K562 (cell line): ENCODE data around the gene CRACR2B. TPM values are rescaled to one million over a fixed set of nuclear protein-coding genes. Genes with fewer than 3 reads are reported as not detected.

Experiments used
- ATAC-seq: fragments of 200-7000 bp; cut with Tn5 transposase; 3 replicates; pipeline ENCODE4 v1.9.1; 2020; ENCODE audit warnings: moderate library complexity
- BruUV-seq: library from RNA; stranded (reverse); fragments of 400-500 nt; replicated peaks from 2 replicates; lab custom pipeline; 2021; lab: Mats Ljungman, UMichigan
- CTCF ChIA-PET: fragments of 300-600 bp; formaldehyde crosslinking; extraction: SDS; loops from one replicate; lab custom pipeline; 2021; ENCODE audit warnings: low intra/inter-chr PET ratio; lab: Yijun Ruan, JAX
- POLR2A ChIA-PET: fragments of 300-600, 350-650 bp; sonication (Branson Sonifier 250); formaldehyde crosslinking; extraction: SDS; loops from one replicate; lab custom pipeline; 2021; ENCODE audit warnings: antibody characterized with exemption, inconsistent platforms; lab: Yijun Ruan, JAX
- DNase-seq, 4 experiments: peaks; one replicate each; pipeline versions ENCODE4 v3.0.0 to v3.0.0-alpha.2; 2011 to 2018; ENCODE audit warnings: low spot score in 3 of 4, mixed read lengths in 3 of 4; ENCODE audit errors: extremely low read depth in 1 of 4
- FAIRE-seq: peaks from 2 replicates; lab custom pipeline; 2011; peaks lifted over from hg19 to GRCh38; lab: Jason Lieb, UNC
- H2AFZ ChIP-seq: 2 replicates; pipeline ENCODE4 v1.6.0; 2011; ENCODE audit warnings: low read depth, low read length, control low read depth, inconsistent platforms
- H3K27ac ChIP-seq: fragments of 200-600 bp; 3 replicates; pipeline ENCODE4 v1.8.0; 2011; ENCODE audit warnings: low read depth, mild to moderate bottlenecking, control low read depth, inconsistent platforms, low read length, moderate library complexity, mixed read lengths; ENCODE audit errors: extremely low read depth
- H3K27me3 ChIP-seq, 2 experiments: fragments of 300-600 bp in 1 of 2; 2 replicates in 1 of 2; 3 replicates in 1 of 2; pipeline versions ENCODE4 v1.6.0 to v1.8.0; 2011; ENCODE audit warnings: inconsistent platforms in 2 of 2, low read length in 2 of 2, mild to moderate bottlenecking in 1 of 2, mixed read lengths in 1 of 2, moderate library complexity in 1 of 2; ENCODE audit not compliant: control insufficient read depth in 2 of 2, insufficient read depth in 2 of 2
- H3K36me3 ChIP-seq: fragments of 300-600 bp; 3 replicates; pipeline ENCODE4 v1.8.0; 2011; ENCODE audit warnings: mild to moderate bottlenecking, low read length, inconsistent platforms; ENCODE audit not compliant: control insufficient read depth, insufficient read depth
- H3K4me1 ChIP-seq, 2 experiments: fragments of 200-600 bp in 1 of 2; replicated peaks in 1 of 2; 2 replicates in 1 of 2; 3 replicates in 1 of 2; pipeline versions ENCODE4 v1.5.1 to v1.8.0; 2011; ENCODE audit warnings: inconsistent platforms in 2 of 2, low read length in 2 of 2, mild to moderate bottlenecking in 1 of 2, mixed read lengths in 1 of 2, moderate library complexity in 1 of 2; ENCODE audit not compliant: control insufficient read depth in 2 of 2, insufficient read depth in 2 of 2
- H3K4me2 ChIP-seq: 2 replicates; pipeline ENCODE4 v1.6.1; 2011; ENCODE audit warnings: low read length, control low read depth, inconsistent platforms, mixed read lengths; ENCODE audit not compliant: insufficient read depth
- H3K4me3 ChIP-seq: fragments of 200-600 bp; sonication (generic), shearing (Covaris generic); 2 replicates; pipeline ENCODE4 v1.5.1; 2016; ENCODE audit warnings: control low read depth, inconsistent platforms
- H3K79me2 ChIP-seq: fragments of 200-600 bp; 3 replicates; pipeline ENCODE4 v1.8.0; 2011; ENCODE audit warnings: low read length, inconsistent platforms; ENCODE audit not compliant: control insufficient read depth, insufficient read depth
- H3K9ac ChIP-seq, 2 experiments: 2 replicates each; pipeline versions ENCODE4 v1.6.0 to v1.6.1; 2011; ENCODE audit warnings: low read depth in 2 of 2, low read length in 2 of 2, control low read depth in 1 of 2, inconsistent platforms in 1 of 2, mild to moderate bottlenecking in 1 of 2, mixed read lengths in 1 of 2; ENCODE audit not compliant: insufficient read depth in 1 of 2
- H3K9me1 ChIP-seq: one replicate; pipeline ENCODE4 v1.6.0; 2011; ENCODE audit warnings: inconsistent platforms, mild to moderate bottlenecking, low read length, moderate library complexity; ENCODE audit not compliant: control insufficient read depth, insufficient read depth
- H3K9me3 ChIP-seq: replicated peaks from 2 replicates; pipeline ENCODE4 v1.5.1; 2011; ENCODE audit warnings: low read depth, low read length, inconsistent platforms; ENCODE audit not compliant: control insufficient read depth, insufficient read depth
- H4K20me1 ChIP-seq: replicated peaks from 2 replicates; pipeline ENCODE4 v1.6.1; 2011; ENCODE audit warnings: low read length, inconsistent platforms, mixed read lengths; ENCODE audit not compliant: control insufficient read depth, insufficient read depth
- CREB5 ChIP-seq: fragments of 250-450 bp; sonication (Bioruptor Pico); IDR thresholded peaks from 2 replicates; pipeline ENCODE4 v1.5.0; 2020; ENCODE audit warnings: mild to moderate bottlenecking
- MCM5 ChIP-seq: fragments of 450-650 bp; IDR thresholded peaks from 2 replicates; pipeline ENCODE4 v1.6.1; 2016; ENCODE audit warnings: low read depth
- MYNN ChIP-seq, 2 experiments: sonication (generic); formaldehyde crosslinking in 1 of 2; IDR thresholded peaks; 2 replicates each; pipeline versions ENCODE4 v1.5.0 to v1.6.1; 2016 to 2020; ENCODE audit warnings: antibody characterized with exemption in 1 of 2, missing genetic modification reagents in 1 of 2
- NUFIP1 ChIP-seq: fragments of 450-650 bp; IDR thresholded peaks from 2 replicates; pipeline ENCODE4 v1.6.1; 2018; ENCODE audit not compliant: partially characterized antibody
- PURB ChIP-seq: sonication (generic); formaldehyde crosslinking; IDR thresholded peaks from 2 replicates; pipeline ENCODE4 v1.9.0; 2021; ENCODE audit warnings: low read depth, mild to moderate bottlenecking, missing genetic modification reagents
- RNF2 ChIP-seq: sonication (generic); IDR thresholded peaks from 2 replicates; pipeline ENCODE4 v1.6.1; 2016
- SIN3A ChIP-seq, 2 experiments: fragments of 150-350 bp in 1 of 2; IDR thresholded peaks; 2 replicates each; pipeline ENCODE4 v1.6.1; 2011 to 2016; ENCODE audit warnings: borderline replicate concordance in 2 of 2, low read depth in 2 of 2, low read length in 2 of 2, mild to moderate bottlenecking in 2 of 2, moderate library complexity in 2 of 2; ENCODE audit not compliant: control insufficient read depth in 1 of 2
- SIRT6 ChIP-seq: IDR thresholded peaks from one replicate; pipeline ENCODE4 v1.6.1; 2012; ENCODE audit warnings: low read depth, mild to moderate bottlenecking, control low read depth, inconsistent platforms, low read length, moderate library complexity
- SP2 ChIP-seq: IDR thresholded peaks from 2 replicates; pipeline ENCODE4 v1.6.1; 2011; ENCODE audit warnings: mild to moderate bottlenecking, low read depth, low read length, moderate library complexity; ENCODE audit not compliant: poor library complexity, severe bottlenecking; ENCODE audit errors: extremely low read depth
- SPI1 ChIP-seq: IDR thresholded peaks from 2 replicates; pipeline ENCODE4 v1.6.1; 2011; ENCODE audit warnings: low read depth, low read length, control low read depth, borderline replicate concordance
- TEAD1 ChIP-seq, 2 experiments: fragments of 450-650 bp in 1 of 2; sonication (generic) in 1 of 2; formaldehyde crosslinking; IDR thresholded peaks; 2 replicates each; pipeline versions ENCODE4 v1.4.0 to v1.8.0; 2020 to 2022; ENCODE audit warnings: mild to moderate bottlenecking in 2 of 2, missing genetic modification reagents in 1 of 2
- THAP12 ChIP-seq: fragments of 250-450 bp; sonication (Bioruptor Pico); IDR thresholded peaks from 2 replicates; pipeline ENCODE4 v1.9.0; 2021; ENCODE audit warnings: mild to moderate bottlenecking, inconsistent platforms
- ZBTB17 ChIP-seq: fragments of 450-650 bp; formaldehyde crosslinking; IDR thresholded peaks from 2 replicates; pipeline ENCODE4 v1.4.0; 2020; ENCODE audit warnings: mild to moderate bottlenecking
- ZBTB7A ChIP-seq: IDR thresholded peaks from 2 replicates; pipeline ENCODE4 v1.6.1; 2011; ENCODE audit warnings: low read depth, mild to moderate bottlenecking, low read length, moderate library complexity, borderline replicate concordance; ENCODE audit not compliant: control insufficient read depth
- WGBS: fragments of 100-300 bp; shearing (Covaris generic); methylation state at CpG from one replicate; pipeline ENCODE4 v1.1.6; 2016; ENCODE audit warnings: low coverage, mixed read lengths; ENCODE audit not compliant: insufficient coverage; ENCODE audit errors: missing lambda C conversion rate; 5-methylcytosine and 5-hydroxymethylcytosine counted together
- in situ Hi-C: fragments of 300-500 bp; cut with MboI; formaldehyde crosslinking; loops from 4 replicates; pipeline ENCODE4 v1.15.0; 2018; ENCODE audit warnings: inconsistent platforms, mixed read lengths
- intact Hi-C: fragments of 100-400 bp; cut with micrococcal nuclease; formaldehyde crosslinking; loops from 2 replicates; pipeline ENCODE4 v1.14.2; 2022
- polyA plus RNA-seq, 8 experiments: library from polyadenylated mRNA; depleted of rRNA in 4 of 8; stranded (reverse) in 5 of 8; unstranded in 3 of 8; fragments of >200 nt; fragmentation: Nextera tagmentation in 2 of 8; fragmentation: Illumina TruSeq in 1 of 8; extraction: Ambion mirVana in 2 of 8; extraction: Trizol in 1 of 8; gene quantifications; 2 replicates each; pipeline versions ENCODE4 v1.2.1 to v1.2.3, GENCODE V29; 2011 to 2014; ENCODE audit warnings: inconsistent platforms in 1 of 8, missing spikeins in 1 of 8
- total RNA-seq, 7 experiments: library from RNA; depleted of rRNA in 6 of 7; stranded (reverse); fragments of >200 nt in 6 of 7; fragmentation: Illumina TruSeq in 2 of 7; extraction: Trizol in 2 of 7; gene quantifications; 2 replicates each; pipeline versions ENCODE4 v1.2.1 to v1.2.3, GENCODE V29; 2011 to 2021; ENCODE audit warnings: low replicate concordance in 1 of 7
- TF ChIP-seq, protein P1 (sequence below): fragments of 450-650 bp; IDR thresholded peaks from 2 replicates; pipeline ENCODE4 v1.6.1; 2018; ENCODE audit warnings: mild to moderate bottlenecking, low read depth; ENCODE audit not compliant: partially characterized antibody

CRACR2B gene
- total and polyA plus RNA-seq, 9 of the 15 experiments (the other 6 are each of a cell fraction or from before 2014, with no cell fraction given), result 0.10 to 51.0 (median 6.0) TPM

GRCh38 chr11:813456-814096, 14.1 kb upstream of the CRACR2B start:
- Histone ChIP-seq H3K9me3 (no peaks in the 10 kb centered on the region), H3K36me3 (peaks cover 48% of the 10 kb centered on the region), H3K9ac (peak overlapping the region in 1 of 2 experiments; percentile 84; a peak in 2 of 4 replicates), H3K79me2 (peaks cover 50% of the 10 kb centered on the region), H3K4me3 (no peak overlapping the region), H3K27me3 (no peaks in the 10 kb centered on the region), H3K9me1 (peaks cover 3% of the 10 kb centered on the region), H2AFZ (no peak overlapping the region), H3K27ac (peak overlapping the region; percentile 39), H3K4me2 (no peak overlapping the region), H4K20me1 (peaks cover 24% of the 10 kb centered on the region), H3K4me1 (peaks cover 17 to 48% of the 10 kb centered on the region in 2 experiments; a peak in 4 of 5 replicates)
- POLR2A ChIA-PET, result interaction anchor here (0.6 to 2.5 kb wide), 4 partner anchors 9 to 61 kb away, joined by 3 to 12 read pairs (median 3); no protein-coding TSS in a partner anchor
- intact Hi-C loops, result no loop called here
- ATAC-seq (peak; percentile 3; the same call in 2 of the 3 replicates), FAIRE-seq (no peak), DNase-seq (peak in 1 of 4 experiments; percentile 56)
- no TSS peak for BruUV-seq
- in situ Hi-C loops, result no loop called here
- 79% methylated on average over 9 of the region's 9 CpGs for WGBS
- CTCF ChIA-PET, result no interaction called here
- no peak for TF ChIP-seq THAP12 (CRISPR knock-in tag)
- peak; percentile 49 to 59; a peak in 3 of 4 replicates for TF ChIP-seq SIN3A (IDR thresholded peaks at IDR 0.05; ENCODE audit: borderline replicate concordance in 2 of 2, control insufficient read depth in 1 of 2, low read depth in 2 of 2, low read length in 2 of 2)
- no peak; the same call in 1 of the 2 replicates for TF ChIP-seq ZBTB7A
- peak; percentile 92 for TF ChIP-seq SIRT6
- no peak for TF ChIP-seq RNF2
- TF ChIP-seq MCM5, result no peak
- TF ChIP-seq PURB (CRISPR knock-in tag), result no peak
- TF ChIP-seq, protein P1, sequence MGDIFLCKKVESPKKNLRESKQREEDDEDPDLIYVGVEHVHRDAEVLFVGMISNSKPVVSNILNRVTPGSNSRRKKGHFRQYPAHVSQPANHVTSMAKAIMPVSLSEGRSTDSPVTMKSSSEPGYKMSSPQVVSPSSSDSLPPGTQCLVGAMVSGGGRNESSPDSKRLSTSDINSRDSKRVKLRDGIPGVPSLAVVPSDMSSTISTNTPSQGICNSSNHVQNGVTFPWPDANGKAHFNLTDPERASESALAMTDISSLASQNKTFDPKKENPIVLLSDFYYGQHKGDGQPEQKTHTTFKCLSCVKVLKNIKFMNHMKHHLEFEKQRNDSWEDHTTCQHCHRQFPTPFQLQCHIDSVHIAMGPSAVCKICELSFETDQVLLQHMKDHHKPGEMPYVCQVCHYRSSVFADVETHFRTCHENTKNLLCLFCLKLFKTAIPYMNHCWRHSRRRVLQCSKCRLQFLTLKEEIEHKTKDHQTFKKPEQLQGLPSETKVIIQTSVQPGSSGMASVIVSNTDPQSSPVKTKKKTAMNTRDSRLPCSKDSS, result no peak
- TF ChIP-seq ZBTB17 (CRISPR knock-in tag), result peak; percentile 54; the same call in 1 of the 2 replicates
- TF ChIP-seq SPI1, result no peak
- TF ChIP-seq CREB5, result no peak
- peak; percentile 26; the same call in 1 of the 2 replicates for TF ChIP-seq MYNN (IDR thresholded peaks at IDR 0.05)
- TF ChIP-seq MYNN (CRISPR knock-in tag; IDR thresholded peaks at IDR 0.05), result no peak
- TF ChIP-seq TEAD1 (CRISPR knock-in tag; IDR thresholded peaks at IDR 0.05), result no peak
- no peak for TF ChIP-seq NUFIP1
- no peak for TF ChIP-seq SP2
